Activated T-cell treated with anti-CD3 and anti-CD28 coated beads, Interleukin-2, amount 50 U/mL, for 72 hours (primary cell): ENCODE data around the gene ATP6AP1. TPM values are rescaled to one million over a fixed set of nuclear protein-coding genes. Genes with fewer than 3 reads are reported as not detected.

Experiments used
- ATAC-seq, 2 donors: fragments of 150-1000 bp; cut with Tn5 transposase; replicated peaks in 1 of 2; 2 replicates each; pipeline ENCODE4 v1.10.0; 2021; ENCODE audit warnings: moderate library complexity in 2 of 2, mild to moderate bottlenecking in 1 of 2
- DNase-seq, 2 donors: peaks; one replicate each; pipeline ENCODE4 v3.0.0; 2021 to 2022; ENCODE audit warnings: mixed read lengths in 1 of 2
- H3K27ac Mint-ChIP-seq: one replicate; pipeline ENCODE4 v1.8.0; 2022; ENCODE audit warnings: mild to moderate bottlenecking, moderate library complexity, mixed read lengths
- H3K27me3 Mint-ChIP-seq: one replicate; pipeline ENCODE4 v1.8.0; 2022; ENCODE audit warnings: low read depth, mixed read lengths
- H3K36me3 Mint-ChIP-seq, 2 donors: one replicate each; pipeline ENCODE4 v1.8.0; 2022; ENCODE audit warnings: mixed read lengths in 2 of 2, mild to moderate bottlenecking in 1 of 2; ENCODE audit not compliant: insufficient read depth in 2 of 2
- H3K4me1 Mint-ChIP-seq: one replicate; pipeline ENCODE4 v1.8.0; 2022; ENCODE audit warnings: low read depth, mixed read lengths
- H3K4me3 Mint-ChIP-seq, 2 donors: one replicate each; pipeline ENCODE4 v1.8.0; 2022; ENCODE audit warnings: mild to moderate bottlenecking in 2 of 2, mixed read lengths in 2 of 2, moderate library complexity in 2 of 2
- H3K9me3 Mint-ChIP-seq, 2 donors: one replicate each; pipeline ENCODE4 v1.8.0; 2022; ENCODE audit warnings: mixed read lengths in 2 of 2
- total RNA-seq, 2 donors: library from RNA; stranded (reverse); gene quantifications; one replicate each; pipeline ENCODE4 v1.2.3, GENCODE V29; 2022

The ATP6AP1 gene
- total RNA-seq, 2 donors from 2014 or later: 37.0 to 38.7 TPM

DNA sequence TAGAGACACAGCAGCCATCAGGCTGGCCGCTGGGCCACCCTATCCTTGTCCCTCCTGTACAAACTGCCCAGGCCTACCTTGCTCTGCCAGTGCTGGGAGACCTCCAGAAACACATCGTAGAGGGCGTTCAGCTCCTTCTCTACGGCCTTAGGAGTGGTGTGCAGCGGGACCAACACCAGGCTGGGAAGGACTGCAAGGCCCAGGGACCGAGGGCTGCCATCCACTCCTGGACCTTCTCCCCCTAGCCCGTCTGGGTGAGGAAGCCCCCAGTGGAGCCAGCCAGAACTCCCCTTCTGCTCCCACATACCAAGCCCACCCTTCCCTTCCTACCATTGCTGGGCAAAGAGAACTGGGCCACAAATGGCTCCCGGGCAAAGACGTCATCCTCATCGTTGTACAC is 25.3 kb upstream of the ATP6AP1 start:
- DNase-seq (no peak), ATAC-seq (peak in 1 of 2 donors; percentile 2)
- peaks cover 14 to 18% of the 10 kb centered on the region in 2 donors for H3K36me3 Mint-ChIP-seq
- no peaks in the 10 kb centered on the region for H3K27me3 Mint-ChIP-seq
- no peaks in the 10 kb centered on the region for H3K9me3 Mint-ChIP-seq
- peaks cover 10% of the 10 kb centered on the region for H3K4me1 Mint-ChIP-seq
- no peak overlapping the region for H3K4me3 Mint-ChIP-seq
- H3K27ac Mint-ChIP-seq: no peak overlapping the region

DNA sequence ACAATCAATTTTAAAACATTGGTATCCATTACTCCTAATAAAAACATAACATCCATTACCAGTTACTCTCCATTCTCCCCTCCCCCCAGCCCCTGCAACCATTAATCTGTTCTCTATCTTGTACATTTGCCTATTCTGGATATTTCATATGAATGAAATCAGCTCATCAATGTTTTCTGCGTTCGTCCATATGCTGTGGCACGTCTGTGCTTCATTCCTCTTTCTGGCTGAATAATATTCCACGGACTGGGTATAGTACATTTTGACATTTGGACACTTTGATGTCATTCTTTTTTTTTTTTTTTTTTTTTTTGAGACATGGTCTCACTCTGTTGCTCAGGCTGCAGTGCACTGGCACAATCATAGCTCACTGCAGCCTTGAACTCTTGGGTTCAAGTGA is 24.6 kb upstream of the ATP6AP1 start:
- Mint-ChIP-seq H3K27ac (peak overlapping the region; percentile 86), H3K27me3 (no peaks in the 10 kb centered on the region), H3K4me3 (no peak overlapping the region), H3K36me3 (peaks cover 12 to 13% of the 10 kb centered on the region in 2 donors), H3K9me3 (no peaks in the 10 kb centered on the region), H3K4me1 (peaks cover 10% of the 10 kb centered on the region)
- no peak for DNase-seq
- no peak for ATAC-seq

- Mint-ChIP-seq H3K4me1 (peaks cover 6% of the 10 kb centered on the region), H3K27me3 (no peaks in the 10 kb centered on the region), H3K4me3 (no peak overlapping the region)
These were observed 23.8 kb upstream of the ATP6AP1 start for GRCh38 chrX:154404625-154405192.

DNA sequence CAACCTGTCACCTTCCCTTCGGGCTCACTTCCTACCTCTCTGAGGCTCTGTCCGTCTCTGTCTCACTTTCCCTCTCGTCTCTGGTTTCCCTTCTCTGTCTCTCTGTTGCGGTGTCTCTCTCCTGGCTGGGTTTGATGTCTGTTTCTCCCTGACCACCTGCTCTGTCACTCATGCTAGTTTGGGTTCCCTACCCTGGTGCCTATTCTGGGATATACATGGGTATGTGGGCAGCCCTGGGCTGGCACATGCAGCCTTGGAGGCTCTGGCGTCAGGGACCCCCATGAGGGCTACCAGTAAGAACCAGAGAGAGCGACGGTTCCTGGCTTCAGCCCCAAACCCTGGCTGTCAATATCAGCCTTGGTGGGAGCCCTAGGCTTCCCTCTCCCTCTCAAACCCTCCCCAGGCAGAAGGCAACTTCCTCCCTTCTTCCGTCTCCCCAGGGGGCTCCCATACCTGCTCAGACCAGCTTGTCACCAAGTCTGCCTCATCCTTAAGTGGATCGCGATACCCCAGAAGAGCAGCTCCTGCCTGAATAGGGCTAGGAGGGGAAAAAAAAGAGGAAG is 19.7 kb upstream of the ATP6AP1 start:
- H3K36me3 Mint-ChIP-seq: peaks cover 2 to 6% of the 10 kb centered on the region in 2 donors
- no peak for DNase-seq
- ATAC-seq: no peak
- H3K27ac Mint-ChIP-seq: peak overlapping the region; percentile 24
- H3K4me1 Mint-ChIP-seq: peaks cover 6% of the 10 kb centered on the region
- no peaks in the 10 kb centered on the region for H3K27me3 Mint-ChIP-seq
- no peaks in the 10 kb centered on the region for H3K9me3 Mint-ChIP-seq
- peak overlapping the region in 1 of 2 donors; percentile 54 for H3K4me3 Mint-ChIP-seq

More at GRCh38 chrX:154404625-154405192, 23.8 kb upstream of the ATP6AP1 start:
- no peak for ATAC-seq
- no peak for DNase-seq
- peaks cover 6 to 7% of the 10 kb centered on the region in 2 donors for H3K36me3 Mint-ChIP-seq
- peak overlapping the region; percentile 86 for H3K27ac Mint-ChIP-seq
- no peaks in the 10 kb centered on the region for H3K9me3 Mint-ChIP-seq

GRCh38 chrX:154409222-154409871 is 19.1 kb upstream of the ATP6AP1 start, which contains the start of gene DNASE1L1:
Gene DNASE1L1, minus strand, starts transcription at chrX:154409254. Its CDS starts 3,686 bp downstream, at chrX:154405568.
- ATAC-seq (no peak), DNase-seq (peak in 1 of 2 donors; percentile 24)
- H3K9me3 Mint-ChIP-seq: no peaks in the 10 kb centered on the region
- peaks cover 5 to 6% of the 10 kb centered on the region in 2 donors for H3K36me3 Mint-ChIP-seq
- H3K4me3 Mint-ChIP-seq: peak within 1 kb of the TSS; percentile 57 to 59
- peak within 1 kb of the TSS; percentile 42 for H3K27ac Mint-ChIP-seq
- no peaks in the 10 kb centered on the region for H3K27me3 Mint-ChIP-seq
- peaks cover 6% of the 10 kb centered on the region for H3K4me1 Mint-ChIP-seq

DNA sequence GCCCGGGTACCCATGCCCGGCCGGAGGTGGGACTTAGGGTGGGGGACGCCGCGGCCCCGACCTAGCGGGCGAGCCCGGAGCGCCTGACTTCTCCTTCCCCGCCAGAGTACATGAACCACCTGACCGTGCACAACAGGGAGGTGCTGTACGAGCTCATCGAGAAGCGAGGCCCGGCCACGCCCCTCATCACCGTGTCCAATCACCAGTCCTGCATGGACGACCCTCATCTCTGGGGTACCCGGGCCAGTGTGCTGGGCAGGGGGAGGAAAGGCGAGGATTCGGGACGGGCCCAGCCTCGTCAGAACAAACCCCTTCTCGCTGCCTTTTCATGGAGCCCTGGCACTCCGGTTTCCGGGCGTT is 16.5 kb upstream of the ATP6AP1 start:
- peak; percentile 67 to 70 for DNase-seq
- H3K4me3 Mint-ChIP-seq: peak overlapping the region; percentile 86 to 87
- H3K4me1 Mint-ChIP-seq: peaks cover 6% of the 10 kb centered on the region
- peak overlapping the region; percentile 19 for H3K27ac Mint-ChIP-seq
- peak; percentile 83 to 85 for ATAC-seq
- H3K9me3 Mint-ChIP-seq: no peaks in the 10 kb centered on the region
- peaks cover 6% of the 10 kb centered on the region for H3K27me3 Mint-ChIP-seq
- H3K36me3 Mint-ChIP-seq: peaks cover 6 to 8% of the 10 kb centered on the region in 2 donors

GRCh38 chrX:154412468-154412867 is 16.0 kb upstream of the ATP6AP1 start:
- DNase-seq: peak; percentile 23 to 26
- H3K27ac Mint-ChIP-seq: peak overlapping the region; percentile 77
- ATAC-seq: peak; percentile 37 to 48
- peak overlapping the region; percentile 86 to 87 for H3K4me3 Mint-ChIP-seq
- H3K9me3 Mint-ChIP-seq: no peaks in the 10 kb centered on the region
- H3K36me3 Mint-ChIP-seq: peaks cover 6 to 8% of the 10 kb centered on the region in 2 donors
- peaks cover 6% of the 10 kb centered on the region for H3K4me1 Mint-ChIP-seq
- H3K27me3 Mint-ChIP-seq: peaks cover 6% of the 10 kb centered on the region

DNA sequence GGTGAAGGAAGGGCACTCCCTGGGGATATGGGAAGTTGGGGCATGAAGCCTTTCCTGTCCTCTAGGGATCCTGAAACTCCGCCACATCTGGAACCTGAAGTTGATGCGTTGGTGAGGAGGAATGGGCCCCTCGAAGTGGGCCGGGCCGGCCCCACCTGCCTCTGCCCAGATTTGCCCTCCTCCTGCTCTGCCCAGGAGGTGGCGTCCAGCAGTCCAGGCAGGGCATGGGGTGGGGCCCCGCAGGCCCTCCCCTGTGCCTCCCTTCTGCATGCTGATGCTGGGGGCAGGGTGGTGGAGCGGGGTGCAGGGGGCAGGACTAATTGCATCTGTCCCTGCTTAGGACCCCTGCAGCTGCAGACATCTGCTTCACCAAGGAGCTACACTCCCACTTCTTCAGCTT is 15.3 kb upstream of the ATP6AP1 start:
- Mint-ChIP-seq H3K36me3 (peaks cover 6 to 8% of the 10 kb centered on the region in 2 donors), H3K4me3 (peak overlapping the region; percentile 86 to 87), H3K27ac (no peak overlapping the region), H3K27me3 (peaks cover 6% of the 10 kb centered on the region), H3K4me1 (peaks cover 6% of the 10 kb centered on the region), H3K9me3 (no peaks in the 10 kb centered on the region)
- ATAC-seq: no peak
- no peak for DNase-seq

GRCh38 chrX:154417157-154417556 is 11.3 kb upstream of the ATP6AP1 start:
- H3K27me3 Mint-ChIP-seq: peaks cover 6% of the 10 kb centered on the region
- H3K4me3 Mint-ChIP-seq: no peak overlapping the region
- DNase-seq (no peak), ATAC-seq (no peak)
- no peaks in the 10 kb centered on the region for H3K9me3 Mint-ChIP-seq
- peak overlapping the region; percentile 54 for H3K27ac Mint-ChIP-seq
- peaks cover 0 to 11% of the 10 kb centered on the region in 2 donors for H3K36me3 Mint-ChIP-seq
- H3K4me1 Mint-ChIP-seq: peaks cover 11% of the 10 kb centered on the region

DNA sequence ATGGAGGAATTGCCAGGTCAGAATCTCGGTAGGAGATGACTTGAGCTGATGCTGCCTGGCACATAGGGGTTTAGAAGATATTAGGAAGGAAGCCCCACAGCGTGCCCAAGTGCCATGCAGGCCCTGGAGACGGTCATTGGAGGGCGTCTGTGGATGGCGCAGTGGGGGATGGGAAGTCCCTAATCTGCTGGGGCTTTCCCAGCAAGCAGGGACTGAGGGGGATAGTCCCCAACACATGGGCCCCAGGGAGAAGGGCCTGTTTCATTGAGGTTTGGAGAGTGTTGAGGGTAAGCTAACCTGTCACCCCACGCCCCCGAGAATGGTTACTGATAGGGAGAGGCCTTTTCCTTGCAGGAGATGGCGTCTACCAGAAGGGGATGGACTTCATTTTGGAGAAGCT is 9.3 kb upstream of the ATP6AP1 start:
- Mint-ChIP-seq H3K27ac (no peak overlapping the region), H3K4me3 (no peak overlapping the region), H3K36me3 (peaks cover 0 to 5% of the 10 kb centered on the region in 2 donors), H3K4me1 (peaks cover 5% of the 10 kb centered on the region), H3K27me3 (peaks cover 12% of the 10 kb centered on the region), H3K9me3 (no peaks in the 10 kb centered on the region)
- DNase-seq: no peak
- ATAC-seq: no peak

DNA sequence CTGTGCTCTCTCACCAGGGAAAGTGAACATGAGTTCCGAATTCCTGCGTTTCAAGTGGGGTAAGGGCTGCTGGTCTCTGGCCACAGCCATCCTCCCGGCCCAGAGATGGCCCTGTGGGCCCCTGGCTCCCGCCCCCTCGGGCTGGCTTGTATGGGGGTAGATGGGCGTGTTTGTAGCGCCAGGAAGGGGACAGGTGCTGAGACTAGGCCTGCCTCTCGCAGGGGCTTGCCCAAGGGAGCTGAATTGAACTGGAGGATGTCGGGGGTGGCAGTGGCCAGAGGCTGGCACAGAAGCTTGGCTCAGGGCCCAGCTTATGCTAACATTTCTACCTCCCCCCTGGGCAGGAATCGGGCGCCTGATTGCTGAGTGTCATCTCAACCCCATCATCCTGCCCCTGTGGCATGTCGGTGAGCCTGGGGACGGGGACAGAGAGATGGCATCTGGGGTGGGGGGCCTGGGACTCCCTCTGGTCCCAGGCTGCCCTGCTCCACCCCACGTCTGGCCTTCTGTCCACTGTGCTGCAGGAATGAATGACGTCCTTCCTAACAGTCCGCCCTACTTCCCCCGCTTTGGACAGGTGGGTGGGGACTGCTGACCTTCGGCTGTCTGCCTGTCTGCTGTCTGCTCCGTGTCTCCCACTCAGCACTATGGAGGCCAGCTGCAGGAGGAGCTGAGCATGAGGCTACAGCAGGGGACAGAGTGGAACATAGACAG is 8.6 kb upstream of the ATP6AP1 start:
- H3K4me3 Mint-ChIP-seq: no peak overlapping the region
- H3K4me1 Mint-ChIP-seq: peaks cover 5% of the 10 kb centered on the region
- H3K27ac Mint-ChIP-seq: no peak overlapping the region
- peaks cover 0 to 5% of the 10 kb centered on the region in 2 donors for H3K36me3 Mint-ChIP-seq
- H3K9me3 Mint-ChIP-seq: no peaks in the 10 kb centered on the region
- H3K27me3 Mint-ChIP-seq: peaks cover 12% of the 10 kb centered on the region
- ATAC-seq: no peak
- DNase-seq: no peak

DNA sequence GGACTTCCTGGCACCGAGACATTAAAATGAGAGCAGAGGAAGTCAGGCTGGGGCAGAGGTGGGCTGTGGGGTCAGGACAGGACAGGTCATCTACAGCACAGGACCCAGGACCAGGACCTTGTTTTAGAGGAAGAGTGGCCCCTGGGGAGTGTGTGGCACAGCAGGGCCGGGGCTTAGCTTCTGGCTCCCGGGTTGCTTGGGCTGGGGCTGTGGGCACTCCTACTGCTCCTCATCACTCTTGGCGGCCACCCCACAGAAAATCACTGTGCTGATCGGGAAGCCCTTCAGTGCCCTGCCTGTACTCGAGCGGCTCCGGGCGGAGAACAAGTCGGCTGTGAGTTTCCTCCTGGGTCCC is 8.1 kb upstream of the ATP6AP1 start:
- H3K27me3 Mint-ChIP-seq: peaks cover 12% of the 10 kb centered on the region
- peaks cover 0 to 4% of the 10 kb centered on the region in 2 donors for H3K36me3 Mint-ChIP-seq
- H3K4me3 Mint-ChIP-seq: no peak overlapping the region
- no peak overlapping the region for H3K27ac Mint-ChIP-seq
- no peak for ATAC-seq
- H3K4me1 Mint-ChIP-seq: peaks cover 5% of the 10 kb centered on the region
- DNase-seq: no peak
- H3K9me3 Mint-ChIP-seq: no peaks in the 10 kb centered on the region
